Measurements from ENCODE around the gene KCNQ1. TPM values are rescaled to one million over a fixed set of nuclear protein-coding genes. Genes with fewer than 3 reads are reported as not detected.

The KCNQ1 gene
- polyA plus RNA-seq, 1 donor from 2014 or later: not detected

DNA sequence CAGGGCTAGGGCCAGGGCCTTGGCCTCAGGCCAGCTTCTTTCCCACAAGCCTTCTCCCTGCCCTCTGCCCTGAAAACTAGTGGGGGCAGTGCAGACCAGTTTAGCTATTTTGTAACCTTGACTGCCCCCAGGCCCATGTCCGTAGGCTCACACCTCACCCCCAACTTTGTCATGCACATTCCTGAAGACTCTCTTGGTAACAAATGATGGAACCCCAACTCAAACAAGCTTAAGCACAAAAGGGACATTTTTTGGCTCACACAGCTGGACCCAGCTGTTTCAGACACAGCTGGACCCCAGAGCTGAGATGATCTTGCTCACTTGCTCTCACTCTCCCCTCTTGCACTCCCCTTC, 208.4 kb downstream of the KCNQ1 start:
- Histone ChIP-seq H3K79me2 (replicated peaks; ENCODE audit: insufficient read depth, low read length) (no peaks in the 10 kb centered on the region), H3K4me3 (ENCODE audit: low read length) (no peak overlapping the region), H3K9ac (ENCODE audit: low read length) (no peak overlapping the region), H3K9me3 (ENCODE audit: low read length) (peaks cover 6% of the 10 kb centered on the region), H2AFZ (ENCODE audit: low read depth, low read length) (no peak overlapping the region), H3K27me3 (ENCODE audit: insufficient read depth, low read depth, low read length) (no peaks in the 10 kb centered on the region), H3K4me2 (ENCODE audit: low read length) (no peak overlapping the region), H3K9me2 (ENCODE audit: insufficient read depth, low read length) (no peaks in the 10 kb centered on the region), H3F3A (ENCODE audit: insufficient read depth, low read length, poor library complexity, severe bottlenecking) (no peaks in the 10 kb centered on the region), H3K27ac (ENCODE audit: low read length) (no peak overlapping the region), H3K36me3 (ENCODE audit: insufficient read depth, low read length) (no peaks in the 10 kb centered on the region), H4K20me1 (ENCODE audit: insufficient read depth) (no peaks in the 10 kb centered on the region)
- TF ChIP-seq EZH2 (IDR thresholded peaks at IDR 0.05; ENCODE audit: borderline replicate concordance, insufficient read depth, low read length, poor library complexity, severe bottlenecking): no peak
- TF ChIP-seq, protein P1, sequence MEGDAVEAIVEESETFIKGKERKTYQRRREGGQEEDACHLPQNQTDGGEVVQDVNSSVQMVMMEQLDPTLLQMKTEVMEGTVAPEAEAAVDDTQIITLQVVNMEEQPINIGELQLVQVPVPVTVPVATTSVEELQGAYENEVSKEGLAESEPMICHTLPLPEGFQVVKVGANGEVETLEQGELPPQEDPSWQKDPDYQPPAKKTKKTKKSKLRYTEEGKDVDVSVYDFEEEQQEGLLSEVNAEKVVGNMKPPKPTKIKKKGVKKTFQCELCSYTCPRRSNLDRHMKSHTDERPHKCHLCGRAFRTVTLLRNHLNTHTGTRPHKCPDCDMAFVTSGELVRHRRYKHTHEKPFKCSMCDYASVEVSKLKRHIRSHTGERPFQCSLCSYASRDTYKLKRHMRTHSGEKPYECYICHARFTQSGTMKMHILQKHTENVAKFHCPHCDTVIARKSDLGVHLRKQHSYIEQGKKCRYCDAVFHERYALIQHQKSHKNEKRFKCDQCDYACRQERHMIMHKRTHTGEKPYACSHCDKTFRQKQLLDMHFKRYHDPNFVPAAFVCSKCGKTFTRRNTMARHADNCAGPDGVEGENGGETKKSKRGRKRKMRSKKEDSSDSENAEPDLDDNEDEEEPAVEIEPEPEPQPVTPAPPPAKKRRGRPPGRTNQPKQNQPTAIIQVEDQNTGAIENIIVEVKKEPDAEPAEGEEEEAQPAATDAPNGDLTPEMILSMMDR (IDR thresholded peaks at IDR 0.05; ENCODE audit: poor library complexity, severe bottlenecking): no peak
- TF ChIP-seq SMC3 (conservative IDR thresholded peaks at IDR 0.05; ENCODE audit: poor library complexity): no peak
- no peak for TF ChIP-seq MXI1 (conservative IDR thresholded peaks at IDR 0.05; ENCODE audit: poor library complexity, severe bottlenecking)
- no peak for TF ChIP-seq RAD21 (conservative IDR thresholded peaks at IDR 0.05)
- TF ChIP-seq EP300 (conservative IDR thresholded peaks at IDR 0.05; ENCODE audit: poor library complexity, severe bottlenecking): no peak
- TF ChIP-seq POLR2AphosphoS5 (IDR thresholded peaks at IDR 0.05): no peak
- no peak for TF ChIP-seq TAF1 (IDR thresholded peaks at IDR 0.05; ENCODE audit: low read depth)
- TF ChIP-seq, protein P2, sequence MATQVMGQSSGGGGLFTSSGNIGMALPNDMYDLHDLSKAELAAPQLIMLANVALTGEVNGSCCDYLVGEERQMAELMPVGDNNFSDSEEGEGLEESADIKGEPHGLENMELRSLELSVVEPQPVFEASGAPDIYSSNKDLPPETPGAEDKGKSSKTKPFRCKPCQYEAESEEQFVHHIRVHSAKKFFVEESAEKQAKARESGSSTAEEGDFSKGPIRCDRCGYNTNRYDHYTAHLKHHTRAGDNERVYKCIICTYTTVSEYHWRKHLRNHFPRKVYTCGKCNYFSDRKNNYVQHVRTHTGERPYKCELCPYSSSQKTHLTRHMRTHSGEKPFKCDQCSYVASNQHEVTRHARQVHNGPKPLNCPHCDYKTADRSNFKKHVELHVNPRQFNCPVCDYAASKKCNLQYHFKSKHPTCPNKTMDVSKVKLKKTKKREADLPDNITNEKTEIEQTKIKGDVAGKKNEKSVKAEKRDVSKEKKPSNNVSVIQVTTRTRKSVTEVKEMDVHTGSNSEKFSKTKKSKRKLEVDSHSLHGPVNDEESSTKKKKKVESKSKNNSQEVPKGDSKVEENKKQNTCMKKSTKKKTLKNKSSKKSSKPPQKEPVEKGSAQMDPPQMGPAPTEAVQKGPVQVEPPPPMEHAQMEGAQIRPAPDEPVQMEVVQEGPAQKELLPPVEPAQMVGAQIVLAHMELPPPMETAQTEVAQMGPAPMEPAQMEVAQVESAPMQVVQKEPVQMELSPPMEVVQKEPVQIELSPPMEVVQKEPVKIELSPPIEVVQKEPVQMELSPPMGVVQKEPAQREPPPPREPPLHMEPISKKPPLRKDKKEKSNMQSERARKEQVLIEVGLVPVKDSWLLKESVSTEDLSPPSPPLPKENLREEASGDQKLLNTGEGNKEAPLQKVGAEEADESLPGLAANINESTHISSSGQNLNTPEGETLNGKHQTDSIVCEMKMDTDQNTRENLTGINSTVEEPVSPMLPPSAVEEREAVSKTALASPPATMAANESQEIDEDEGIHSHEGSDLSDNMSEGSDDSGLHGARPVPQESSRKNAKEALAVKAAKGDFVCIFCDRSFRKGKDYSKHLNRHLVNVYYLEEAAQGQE (IDR thresholded peaks at IDR 0.05; ENCODE audit: borderline replicate concordance): no peak

DNA sequence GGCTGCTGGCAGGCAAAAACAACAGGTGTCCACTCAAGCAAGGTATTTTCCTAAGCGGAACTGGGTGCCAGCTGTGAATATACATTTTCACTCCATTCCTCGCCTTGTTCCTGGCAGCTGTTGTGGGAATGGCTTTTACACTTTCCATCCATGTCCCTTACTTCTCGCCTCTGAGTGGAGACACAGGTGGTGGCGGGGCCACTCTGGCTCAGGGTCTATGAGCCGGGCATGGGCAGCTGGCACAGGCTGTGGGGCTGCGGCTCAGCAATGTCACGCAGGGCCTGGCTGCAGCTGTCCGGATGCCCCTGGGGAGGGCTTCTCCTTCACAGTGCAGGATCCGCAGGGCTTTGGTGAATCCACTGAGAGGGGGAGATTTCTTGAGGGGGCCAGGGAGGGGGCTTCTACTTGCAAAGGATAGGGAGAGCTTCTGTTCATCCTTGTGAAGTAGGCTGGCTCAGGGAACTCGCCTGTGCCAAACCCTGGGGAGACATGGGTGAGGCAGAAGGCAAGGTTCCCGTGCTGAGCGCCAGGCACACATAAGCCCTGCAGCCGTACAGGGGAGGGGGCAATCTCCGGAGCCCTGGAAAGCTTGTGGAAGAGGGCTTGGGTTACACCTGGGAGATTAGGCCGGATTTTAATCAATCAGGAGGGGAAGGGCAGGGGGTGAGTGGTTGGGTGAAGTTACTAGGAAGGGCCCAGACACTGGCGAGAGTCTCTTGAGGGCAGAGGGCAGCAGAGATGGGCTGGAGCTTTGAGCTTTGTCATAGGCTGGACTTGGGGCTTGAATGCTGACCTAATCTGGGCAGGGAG, 209.3 kb downstream of the KCNQ1 start:
- Histone ChIP-seq H3K9ac (ENCODE audit: low read length) (no peak overlapping the region), H2AFZ (ENCODE audit: low read depth, low read length) (no peak overlapping the region), H3K9me3 (ENCODE audit: low read length) (peaks cover 6% of the 10 kb centered on the region), H3F3A (ENCODE audit: insufficient read depth, low read length, poor library complexity, severe bottlenecking) (no peaks in the 10 kb centered on the region), H3K36me3 (ENCODE audit: insufficient read depth, low read length) (no peaks in the 10 kb centered on the region), H3K27me3 (ENCODE audit: insufficient read depth, low read depth, low read length) (no peaks in the 10 kb centered on the region), H3K4me3 (ENCODE audit: low read length) (no peak overlapping the region), H4K20me1 (ENCODE audit: insufficient read depth) (no peaks in the 10 kb centered on the region), H3K9me2 (ENCODE audit: insufficient read depth, low read length) (no peaks in the 10 kb centered on the region), H3K79me2 (replicated peaks; ENCODE audit: insufficient read depth, low read length) (no peaks in the 10 kb centered on the region), H3K27ac (ENCODE audit: low read length) (no peak overlapping the region), H3K4me2 (ENCODE audit: low read length) (no peak overlapping the region)
- TF ChIP-seq SMC3 (conservative IDR thresholded peaks at IDR 0.05; ENCODE audit: poor library complexity): no peak
- no peak for TF ChIP-seq EZH2 (IDR thresholded peaks at IDR 0.05; ENCODE audit: borderline replicate concordance, insufficient read depth, low read length, poor library complexity, severe bottlenecking)
- TF ChIP-seq TAF1 (IDR thresholded peaks at IDR 0.05; ENCODE audit: low read depth): no peak
- TF ChIP-seq RAD21 (conservative IDR thresholded peaks at IDR 0.05): no peak
- no peak for TF ChIP-seq EP300 (conservative IDR thresholded peaks at IDR 0.05; ENCODE audit: poor library complexity, severe bottlenecking)
- no peak for TF ChIP-seq POLR2AphosphoS5 (IDR thresholded peaks at IDR 0.05)
- no peak for TF ChIP-seq MXI1 (conservative IDR thresholded peaks at IDR 0.05; ENCODE audit: poor library complexity, severe bottlenecking)
- TF ChIP-seq, protein P1 (IDR thresholded peaks at IDR 0.05; ENCODE audit: poor library complexity, severe bottlenecking): no peak
- TF ChIP-seq, protein P2 (IDR thresholded peaks at IDR 0.05; ENCODE audit: borderline replicate concordance): no peak

All from neural cell (in vitro differentiated cells).